Epithelial cell of esophagus (primary cell): ENCODE measurements around the gene FASLG.

Experiments
- DNase-seq: peaks from one replicate; pipeline ENCODE4 v3.0.0; 2010; ENCODE audit warnings: low read depth
- H3K4me3 ChIP-seq: 2 replicates; pipeline ENCODE4 v1.5.1; 2011; ENCODE audit warnings: mild to moderate bottlenecking, low read length, control low read depth
- TF ChIP-seq, protein P1 (sequence below): IDR thresholded peaks from 2 replicates; pipeline ENCODE4 v1.5.1; 2011; ENCODE audit warnings: low read depth, mild to moderate bottlenecking, low read length, control low read depth, inconsistent platforms; ENCODE audit not compliant: insufficient read depth; ENCODE audit errors: missing control alignments

FASLG gene

DNA sequence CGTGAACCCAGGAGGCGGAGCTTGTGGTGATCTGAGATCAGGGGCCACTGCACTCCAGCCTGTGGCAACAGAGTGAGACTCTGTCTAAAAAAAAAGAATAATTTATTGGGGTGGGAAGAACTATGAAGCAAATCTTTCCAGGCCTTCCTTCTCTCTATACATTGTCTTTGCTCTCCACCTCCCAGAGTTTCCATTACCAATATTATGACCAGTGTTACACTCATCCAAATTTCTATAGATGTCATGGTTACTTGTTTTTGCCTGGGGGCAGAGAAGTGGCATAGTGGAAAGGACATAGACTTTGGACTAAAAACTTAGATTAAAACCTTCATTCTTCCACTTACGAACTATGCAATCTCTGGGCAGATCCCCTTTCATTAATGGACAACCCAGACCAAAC, 10.1 kb downstream of the FASLG start:
- TF ChIP-seq, protein P1, sequence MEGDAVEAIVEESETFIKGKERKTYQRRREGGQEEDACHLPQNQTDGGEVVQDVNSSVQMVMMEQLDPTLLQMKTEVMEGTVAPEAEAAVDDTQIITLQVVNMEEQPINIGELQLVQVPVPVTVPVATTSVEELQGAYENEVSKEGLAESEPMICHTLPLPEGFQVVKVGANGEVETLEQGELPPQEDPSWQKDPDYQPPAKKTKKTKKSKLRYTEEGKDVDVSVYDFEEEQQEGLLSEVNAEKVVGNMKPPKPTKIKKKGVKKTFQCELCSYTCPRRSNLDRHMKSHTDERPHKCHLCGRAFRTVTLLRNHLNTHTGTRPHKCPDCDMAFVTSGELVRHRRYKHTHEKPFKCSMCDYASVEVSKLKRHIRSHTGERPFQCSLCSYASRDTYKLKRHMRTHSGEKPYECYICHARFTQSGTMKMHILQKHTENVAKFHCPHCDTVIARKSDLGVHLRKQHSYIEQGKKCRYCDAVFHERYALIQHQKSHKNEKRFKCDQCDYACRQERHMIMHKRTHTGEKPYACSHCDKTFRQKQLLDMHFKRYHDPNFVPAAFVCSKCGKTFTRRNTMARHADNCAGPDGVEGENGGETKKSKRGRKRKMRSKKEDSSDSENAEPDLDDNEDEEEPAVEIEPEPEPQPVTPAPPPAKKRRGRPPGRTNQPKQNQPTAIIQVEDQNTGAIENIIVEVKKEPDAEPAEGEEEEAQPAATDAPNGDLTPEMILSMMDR: no peak
- H3K4me3 ChIP-seq: no peak overlapping the region
- no peak for DNase-seq

DNA sequence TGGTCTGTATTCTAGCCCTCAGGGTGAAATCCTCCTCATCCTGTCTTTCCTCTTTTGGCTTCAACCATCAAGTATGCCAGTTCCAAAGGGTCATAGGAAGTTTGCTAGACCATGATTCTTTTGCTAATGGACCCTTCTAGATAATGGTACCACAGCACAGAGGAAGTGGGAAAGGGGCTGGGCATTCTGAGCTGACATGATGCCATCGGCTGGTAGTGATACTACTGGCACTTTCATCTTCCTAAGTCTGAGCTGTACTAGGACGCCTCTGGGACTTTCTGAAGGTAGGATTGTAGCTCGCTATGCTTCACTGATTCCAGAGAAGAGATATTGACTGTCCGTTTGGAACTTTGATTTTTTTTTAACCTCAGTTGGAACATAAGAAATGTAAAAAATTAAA, 11.4 kb downstream of the FASLG start:
- TF ChIP-seq, protein P1: no peak
- H3K4me3 ChIP-seq: no peak overlapping the region
- DNase-seq: no peak

DNA sequence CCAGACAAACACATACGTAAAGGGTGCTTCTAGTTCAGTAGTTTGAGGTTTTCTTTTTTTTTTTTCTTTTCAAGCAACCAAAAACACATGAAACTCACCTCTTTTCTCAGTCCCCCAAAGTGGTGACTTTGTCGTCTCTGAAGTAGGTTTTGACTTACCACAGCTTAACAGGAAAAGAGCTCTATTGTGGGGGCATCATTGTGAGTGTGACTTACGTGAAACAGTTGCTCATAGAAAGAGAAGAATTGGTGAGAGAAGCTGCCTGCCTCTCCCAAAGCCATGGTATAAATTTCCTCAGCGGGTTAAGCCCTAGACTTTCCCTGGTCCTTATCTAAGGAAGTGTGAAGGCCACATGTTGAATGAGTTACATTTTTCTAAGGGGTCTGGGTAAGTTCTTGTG, 11.9 kb downstream of the FASLG start:
- H3K4me3 ChIP-seq: no peak overlapping the region
- DNase-seq: no peak
- TF ChIP-seq, protein P1: no peak

DNA sequence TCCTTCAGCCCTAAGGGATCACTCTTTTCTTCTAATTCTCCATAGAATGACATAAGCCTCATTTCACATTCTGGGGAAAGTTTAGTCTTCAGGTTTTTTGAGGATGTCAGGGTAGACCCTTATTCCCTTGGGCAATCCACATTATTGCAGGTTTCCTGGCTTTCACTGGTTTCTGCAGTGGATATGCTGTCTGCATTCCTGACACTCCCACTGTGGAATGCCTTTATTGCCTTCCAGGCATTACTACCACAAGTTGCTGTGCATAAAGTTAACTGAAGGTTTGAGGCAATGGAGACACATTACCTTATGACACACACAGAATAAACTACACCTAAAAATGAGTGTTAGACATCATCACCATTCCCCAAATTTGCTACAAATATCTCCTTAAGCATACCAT, 12.7 kb downstream of the FASLG start:
- peak; percentile 54 for DNase-seq

DNA sequence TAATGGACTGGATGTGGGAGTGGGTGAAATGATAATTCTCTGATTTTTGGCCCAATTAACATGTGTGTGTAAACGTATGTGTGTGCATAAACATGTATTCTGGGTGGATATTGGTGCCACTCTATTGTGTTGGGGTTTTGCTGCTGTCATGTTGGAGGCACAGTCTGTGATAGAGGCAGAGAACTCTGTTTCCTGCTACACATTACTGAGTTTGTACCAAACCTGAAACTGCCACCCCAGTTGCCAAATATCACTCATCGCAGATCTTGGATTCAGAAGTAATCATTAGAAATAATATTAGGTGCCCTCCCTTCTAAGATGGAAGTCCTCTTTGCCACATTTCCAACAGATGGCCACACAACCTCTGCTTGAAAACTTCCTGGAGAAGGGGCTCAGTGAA, 13.8 kb downstream of the FASLG start:
- TF ChIP-seq, protein P1: no peak
- DNase-seq: no peak
- no peak overlapping the region for H3K4me3 ChIP-seq

More for the DNA sequence above, 12.7 kb downstream of the FASLG start:
- TF ChIP-seq, protein P1: no peak
- no peak overlapping the region for H3K4me3 ChIP-seq

DNA sequence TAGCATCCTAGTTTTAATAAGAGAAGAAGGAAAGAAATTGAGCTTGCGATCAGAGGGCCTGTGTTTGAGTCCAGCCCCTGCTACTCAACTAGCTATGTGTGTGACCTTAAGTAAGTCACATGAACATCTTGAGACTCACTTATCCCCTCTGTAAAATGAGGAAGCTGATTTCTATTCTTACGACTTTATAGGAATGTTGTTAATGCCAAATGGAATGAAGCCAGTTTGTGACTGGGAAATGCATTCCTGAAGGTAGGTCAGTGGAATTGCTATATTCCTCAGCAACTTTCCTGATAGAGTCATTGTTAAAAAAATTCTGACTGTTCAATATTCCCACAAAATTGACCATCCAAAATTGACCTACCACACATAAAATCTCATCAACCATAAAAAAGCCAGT, 14.9 kb downstream of the FASLG start:
- no peak overlapping the region for H3K4me3 ChIP-seq
- DNase-seq: no peak
- TF ChIP-seq, protein P1: no peak

DNA sequence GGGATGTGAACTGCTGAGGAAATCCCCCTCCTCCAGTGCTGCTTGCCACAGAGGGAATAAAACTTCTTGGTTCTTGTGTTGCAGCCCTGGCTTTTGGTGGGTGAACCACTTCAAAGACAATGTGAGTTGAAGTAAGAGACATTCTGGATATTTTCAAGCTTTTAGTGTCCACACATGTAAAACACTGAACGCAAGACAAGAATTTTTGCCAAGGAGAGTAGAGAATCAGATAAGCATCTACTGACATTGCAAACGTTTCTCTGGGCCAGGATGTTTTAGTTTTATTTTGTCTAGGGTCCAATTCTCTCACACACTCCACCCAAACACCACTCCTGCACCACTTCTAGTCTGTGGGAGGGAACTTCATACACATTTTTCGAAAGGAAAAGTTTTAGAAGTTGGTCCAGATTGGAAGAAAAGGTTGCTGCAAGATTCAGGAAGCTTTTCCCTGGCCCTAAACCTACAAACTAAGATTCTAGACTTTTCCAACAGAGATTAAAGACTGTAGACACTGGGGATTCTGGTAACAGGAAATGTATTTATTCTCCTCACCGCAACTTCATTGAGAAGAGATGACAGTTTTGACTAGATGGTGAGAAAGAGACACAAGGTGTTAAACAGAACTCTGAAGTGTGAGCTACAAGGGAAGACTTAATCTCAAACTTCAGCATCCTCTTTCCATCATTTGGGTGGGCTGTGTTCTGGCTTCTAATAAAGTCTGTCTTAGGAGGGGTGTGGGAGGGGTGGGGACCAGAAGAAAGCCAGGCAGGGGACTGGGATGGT, 16.1 kb downstream of the FASLG start:
- DNase-seq: no peak
- TF ChIP-seq, protein P1: no peak
- H3K4me3 ChIP-seq: no peak overlapping the region
